Osteoblast (primary cell): Measurements from ENCODE around the gene POU4F1. TPM values are rescaled to one million over a fixed set of nuclear protein-coding genes. Genes with fewer than 3 reads are reported as not detected.

ENCODE experiments used
- DNase-seq: peaks from one replicate; pipeline ENCODE4 v3.0.0; 2011; ENCODE audit warnings: low spot score, mixed read lengths; ENCODE audit not compliant: insufficient read length; ENCODE audit errors: missing footprints
- H2AFZ ChIP-seq: 2 replicates; pipeline ENCODE4 v1.6.0; 2011; ENCODE audit warnings: mild to moderate bottlenecking, low read length
- H3K27ac ChIP-seq: 2 replicates; pipeline ENCODE4 v1.5.1; 2011; ENCODE audit warnings: mild to moderate bottlenecking, low read depth, low read length, moderate library complexity
- H3K27me3 ChIP-seq: 2 replicates; pipeline ENCODE4 v1.6.0; 2012; ENCODE audit warnings: mild to moderate bottlenecking, control low read depth, inconsistent platforms, low read length, moderate library complexity; ENCODE audit not compliant: insufficient read depth
- H3K36me3 ChIP-seq: 2 replicates; pipeline ENCODE4 v1.5.1; 2011; ENCODE audit warnings: mild to moderate bottlenecking, low read length, control low read depth, moderate library complexity; ENCODE audit not compliant: insufficient read depth
- H3K4me1 ChIP-seq: 2 replicates; pipeline ENCODE4 v1.5.1; 2011; ENCODE audit warnings: mild to moderate bottlenecking, low read length, control low read depth, moderate library complexity; ENCODE audit not compliant: insufficient read depth
- H3K4me2 ChIP-seq: 2 replicates; pipeline ENCODE4 v1.6.0; 2011; ENCODE audit warnings: mild to moderate bottlenecking, low read length; ENCODE audit not compliant: insufficient read depth
- H3K4me3 ChIP-seq: fragments of 200-600 bp; sonication (generic); 3 replicates; pipeline ENCODE4 v1.5.1; 2012; ENCODE audit warnings: mild to moderate bottlenecking, low read length, inconsistent platforms; ENCODE audit not compliant: insufficient read depth
- H3K79me2 ChIP-seq: 2 replicates; pipeline ENCODE4 v1.6.0; 2012; ENCODE audit warnings: mild to moderate bottlenecking, low read length, control low read depth, inconsistent platforms; ENCODE audit not compliant: insufficient read depth
- H3K9me3 ChIP-seq: 2 replicates; pipeline ENCODE4 v1.5.1; 2011; ENCODE audit warnings: low read depth, low read length, control low read depth
- H4K20me1 ChIP-seq: 2 replicates; pipeline ENCODE4 v1.6.0; 2012; ENCODE audit warnings: mild to moderate bottlenecking, low read length, control low read depth; ENCODE audit not compliant: insufficient read depth
- total RNA-seq: library from RNA; depleted of rRNA; stranded (reverse); fragments of >200 nt; gene quantifications from 2 replicates; pipeline ENCODE4 v1.2.3, GENCODE V29; 2012
- TF ChIP-seq, protein P1 (sequence below): IDR thresholded peaks from 2 replicates; pipeline ENCODE4 v1.5.1; 2011; ENCODE audit warnings: mild to moderate bottlenecking, low read depth, low read length, moderate library complexity; ENCODE audit errors: extremely low read depth

Gene POU4F1
- total RNA-seq, 1 donor: not detected

DNA sequence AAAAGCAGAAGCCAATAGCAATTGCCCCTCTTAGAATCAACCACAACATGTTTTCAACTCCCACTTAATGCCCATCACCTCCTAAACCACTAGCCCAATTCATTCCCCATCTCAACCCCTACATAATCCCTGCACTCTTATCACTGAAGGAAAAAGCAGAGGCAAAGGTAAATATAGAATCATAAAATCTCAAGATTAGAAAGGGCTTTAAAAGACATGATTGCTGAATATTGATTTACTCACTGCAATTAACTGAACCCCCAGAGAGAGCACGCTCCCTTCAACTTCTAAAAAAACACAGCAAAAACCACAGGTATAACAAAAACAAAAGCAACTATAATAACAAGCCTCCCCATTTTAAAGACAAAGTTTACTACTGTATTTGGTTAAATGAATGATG, 15.1 kb upstream of the POU4F1 start:
- no peak overlapping the region for H3K4me2 ChIP-seq
- H2AFZ ChIP-seq: no peak overlapping the region
- no peaks in the 10 kb centered on the region for H3K79me2 ChIP-seq
- H4K20me1 ChIP-seq: no peaks in the 10 kb centered on the region
- H3K9me3 ChIP-seq: no peaks in the 10 kb centered on the region
- no peaks in the 10 kb centered on the region for H3K4me1 ChIP-seq
- no peak overlapping the region for H3K4me3 ChIP-seq
- DNase-seq: no peak
- H3K36me3 ChIP-seq: peaks cover 7% of the 10 kb centered on the region
- TF ChIP-seq, protein P1, sequence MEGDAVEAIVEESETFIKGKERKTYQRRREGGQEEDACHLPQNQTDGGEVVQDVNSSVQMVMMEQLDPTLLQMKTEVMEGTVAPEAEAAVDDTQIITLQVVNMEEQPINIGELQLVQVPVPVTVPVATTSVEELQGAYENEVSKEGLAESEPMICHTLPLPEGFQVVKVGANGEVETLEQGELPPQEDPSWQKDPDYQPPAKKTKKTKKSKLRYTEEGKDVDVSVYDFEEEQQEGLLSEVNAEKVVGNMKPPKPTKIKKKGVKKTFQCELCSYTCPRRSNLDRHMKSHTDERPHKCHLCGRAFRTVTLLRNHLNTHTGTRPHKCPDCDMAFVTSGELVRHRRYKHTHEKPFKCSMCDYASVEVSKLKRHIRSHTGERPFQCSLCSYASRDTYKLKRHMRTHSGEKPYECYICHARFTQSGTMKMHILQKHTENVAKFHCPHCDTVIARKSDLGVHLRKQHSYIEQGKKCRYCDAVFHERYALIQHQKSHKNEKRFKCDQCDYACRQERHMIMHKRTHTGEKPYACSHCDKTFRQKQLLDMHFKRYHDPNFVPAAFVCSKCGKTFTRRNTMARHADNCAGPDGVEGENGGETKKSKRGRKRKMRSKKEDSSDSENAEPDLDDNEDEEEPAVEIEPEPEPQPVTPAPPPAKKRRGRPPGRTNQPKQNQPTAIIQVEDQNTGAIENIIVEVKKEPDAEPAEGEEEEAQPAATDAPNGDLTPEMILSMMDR: no peak
- no peak overlapping the region for H3K27ac ChIP-seq
- no peaks in the 10 kb centered on the region for H3K27me3 ChIP-seq

DNA sequence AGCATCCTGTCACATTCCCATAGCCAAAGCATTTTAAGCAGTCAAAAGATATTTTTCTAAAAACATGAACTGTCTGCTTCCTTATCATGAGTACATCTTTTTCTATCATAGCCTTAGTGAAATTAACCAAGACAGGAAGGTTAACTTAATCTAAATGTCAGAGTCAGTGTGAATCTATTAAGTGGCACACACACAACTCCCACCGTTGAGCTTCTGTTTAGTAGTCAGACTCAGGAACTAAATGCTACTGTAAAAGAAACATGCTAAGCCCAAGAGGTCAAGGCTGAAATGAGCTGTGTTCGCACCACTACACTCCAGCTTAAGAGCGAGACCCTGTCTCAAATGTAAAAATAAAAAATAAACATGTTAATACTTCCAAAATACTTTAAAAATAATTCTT, 7.7 kb upstream of the POU4F1 start:
- H3K4me2 ChIP-seq: no peak overlapping the region
- peaks cover 8% of the 10 kb centered on the region for H4K20me1 ChIP-seq
- no peak overlapping the region for H3K27ac ChIP-seq
- peaks cover 7% of the 10 kb centered on the region for H3K4me1 ChIP-seq
- no peaks in the 10 kb centered on the region for H3K79me2 ChIP-seq
- H3K27me3 ChIP-seq: peaks cover 52% of the 10 kb centered on the region
- no peak overlapping the region for H3K4me3 ChIP-seq
- H3K36me3 ChIP-seq: peaks cover 3% of the 10 kb centered on the region
- H3K9me3 ChIP-seq: no peaks in the 10 kb centered on the region
- TF ChIP-seq, protein P1: no peak
- H2AFZ ChIP-seq: no peak overlapping the region
- no peak for DNase-seq

DNA sequence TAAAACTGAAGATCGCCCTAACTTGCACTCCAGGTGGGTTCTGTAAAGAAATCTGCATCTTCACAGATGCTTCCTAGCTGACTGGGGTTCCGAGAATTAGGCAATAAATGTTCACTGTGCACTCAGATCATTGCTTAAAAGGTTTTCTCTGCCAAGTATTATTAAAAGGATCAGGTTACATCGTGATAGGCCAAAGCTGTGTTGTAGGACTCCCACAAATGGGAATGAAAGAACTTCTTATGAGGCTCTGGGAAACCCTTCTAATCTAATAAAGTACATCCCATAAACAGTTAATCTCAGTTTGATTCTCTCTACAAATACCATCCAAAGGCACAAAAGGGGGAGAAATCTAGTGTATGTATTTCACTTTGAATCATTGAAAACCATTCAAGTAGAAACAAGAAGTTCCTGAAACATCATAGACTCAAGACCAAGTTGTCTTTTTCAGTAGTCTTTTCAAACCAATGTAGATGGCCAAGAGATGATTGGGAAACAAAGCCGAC, 7.1 kb upstream of the POU4F1 start:
- Histone ChIP-seq H3K27me3 (peaks cover 58% of the 10 kb centered on the region), H3K79me2 (no peaks in the 10 kb centered on the region), H3K27ac (no peak overlapping the region), H3K9me3 (no peaks in the 10 kb centered on the region), H2AFZ (no peak overlapping the region), H3K4me3 (no peak overlapping the region), H4K20me1 (peaks cover 8% of the 10 kb centered on the region), H3K4me2 (no peak overlapping the region), H3K4me1 (peaks cover 7% of the 10 kb centered on the region), H3K36me3 (no peaks in the 10 kb centered on the region)
- TF ChIP-seq, protein P1: no peak
- DNase-seq: no peak

DNA sequence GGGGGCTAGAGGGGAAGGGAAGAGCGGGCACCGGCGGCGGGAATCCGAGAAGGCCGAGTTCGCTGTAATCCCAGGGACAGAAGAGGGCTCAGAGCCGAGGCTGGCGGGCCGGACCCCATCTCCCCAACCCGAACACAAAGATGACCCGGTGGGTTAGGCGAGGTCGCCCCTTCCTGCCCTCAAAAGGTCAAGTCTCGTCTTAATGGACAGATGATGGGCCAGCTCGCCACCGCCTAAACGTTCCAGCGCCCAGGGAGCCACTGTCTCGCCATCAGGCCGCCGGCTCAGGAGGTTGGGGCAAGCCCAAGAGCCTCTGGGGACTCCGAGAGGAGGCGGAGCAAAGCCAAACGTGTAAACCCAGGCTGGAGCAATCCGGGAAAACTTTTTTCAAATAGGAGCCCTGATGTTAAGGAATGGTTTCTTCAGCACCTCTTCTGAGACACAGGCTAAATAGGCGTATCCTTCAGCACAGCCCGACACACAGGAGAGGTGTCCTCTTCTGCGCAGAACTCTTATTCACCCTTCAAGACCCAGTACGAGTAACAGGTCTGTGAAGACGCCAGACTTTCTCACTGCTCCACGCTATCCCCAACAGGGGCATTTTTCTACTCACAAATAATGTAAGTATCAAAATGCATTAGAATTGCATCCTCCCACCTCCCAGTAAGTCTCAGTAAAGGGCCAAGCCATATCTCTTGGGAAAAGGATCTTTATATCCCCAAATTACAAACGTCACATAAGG, 6.3 kb upstream of the POU4F1 start:
- peak overlapping the region; percentile 76 for H3K4me2 ChIP-seq
- peaks cover 66% of the 10 kb centered on the region for H3K27me3 ChIP-seq
- no peak overlapping the region for H3K27ac ChIP-seq
- peaks cover 7% of the 10 kb centered on the region for H3K4me1 ChIP-seq
- no peak overlapping the region for H2AFZ ChIP-seq
- H3K4me3 ChIP-seq: peak overlapping the region; percentile 66
- H4K20me1 ChIP-seq: peaks cover 8% of the 10 kb centered on the region
- H3K79me2 ChIP-seq: no peaks in the 10 kb centered on the region
- peak; percentile 81 for DNase-seq
- no peaks in the 10 kb centered on the region for H3K9me3 ChIP-seq
- no peaks in the 10 kb centered on the region for H3K36me3 ChIP-seq
- TF ChIP-seq, protein P1: no peak
